ENCODE measurements around the gene PRKAA2.

PRKAA2 gene

DNA sequence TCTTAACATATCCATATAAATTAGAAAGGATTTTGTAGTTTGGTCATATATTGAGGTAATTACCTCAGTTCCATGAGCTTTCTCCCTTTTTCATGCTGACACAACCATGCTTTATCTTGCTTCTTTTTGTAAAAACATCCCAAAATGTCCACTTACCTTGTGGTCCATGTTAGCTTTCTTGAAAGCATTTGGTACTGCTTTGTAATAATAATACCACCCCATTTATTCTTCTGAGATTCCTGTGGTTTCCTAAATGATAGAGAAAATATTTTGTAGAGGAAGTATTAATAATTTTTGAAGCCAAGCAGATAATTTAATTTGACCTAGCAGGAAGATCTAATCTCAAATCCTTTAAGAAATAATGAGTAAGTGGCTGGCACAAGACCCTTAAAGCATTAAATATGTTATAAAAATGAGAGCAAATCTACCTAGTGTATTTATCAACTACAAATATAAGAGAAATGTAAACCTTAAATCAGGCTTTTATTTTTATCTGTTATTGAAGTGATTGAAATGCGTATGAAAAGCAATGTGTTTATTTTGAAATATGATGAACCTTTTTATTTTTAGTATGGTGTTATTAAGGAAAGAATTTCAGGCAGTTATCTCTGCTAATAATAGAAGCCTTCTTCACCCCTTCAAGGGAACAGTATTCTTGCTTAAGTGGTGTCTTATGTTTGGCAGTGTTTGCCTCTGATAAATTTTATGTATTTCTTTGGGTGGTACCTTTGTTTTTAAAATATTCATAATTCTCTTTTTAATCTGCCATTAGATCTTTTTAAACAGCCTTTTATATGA lies 9.2 kb downstream of the PRKAA2 start:
- no peak overlapping the region for H2AFZ ChIP-seq (ENCODE audit: low read depth, low read length, severe bottlenecking)
- no peak overlapping the region for H3K9ac ChIP-seq (ENCODE audit: low read length)
- no peaks in the 10 kb centered on the region for H4K20me1 ChIP-seq (ENCODE audit: low read depth, low read length)
- no peaks in the 10 kb centered on the region for H3K36me3 ChIP-seq (ENCODE audit: low read length)
- peaks cover 11% of the 10 kb centered on the region; the same call in 1 of the 2 replicates for H3K9me3 ChIP-seq (ENCODE audit: insufficient read depth, low read length)
- H3F3A ChIP-seq (ENCODE audit: insufficient read depth), result no peaks in the 10 kb centered on the region
- TF ChIP-seq EZH2phosphoT487 (conservative IDR thresholded peaks at IDR 0.05; ENCODE audit: low read length), result no peak
- TF ChIP-seq, protein P1, sequence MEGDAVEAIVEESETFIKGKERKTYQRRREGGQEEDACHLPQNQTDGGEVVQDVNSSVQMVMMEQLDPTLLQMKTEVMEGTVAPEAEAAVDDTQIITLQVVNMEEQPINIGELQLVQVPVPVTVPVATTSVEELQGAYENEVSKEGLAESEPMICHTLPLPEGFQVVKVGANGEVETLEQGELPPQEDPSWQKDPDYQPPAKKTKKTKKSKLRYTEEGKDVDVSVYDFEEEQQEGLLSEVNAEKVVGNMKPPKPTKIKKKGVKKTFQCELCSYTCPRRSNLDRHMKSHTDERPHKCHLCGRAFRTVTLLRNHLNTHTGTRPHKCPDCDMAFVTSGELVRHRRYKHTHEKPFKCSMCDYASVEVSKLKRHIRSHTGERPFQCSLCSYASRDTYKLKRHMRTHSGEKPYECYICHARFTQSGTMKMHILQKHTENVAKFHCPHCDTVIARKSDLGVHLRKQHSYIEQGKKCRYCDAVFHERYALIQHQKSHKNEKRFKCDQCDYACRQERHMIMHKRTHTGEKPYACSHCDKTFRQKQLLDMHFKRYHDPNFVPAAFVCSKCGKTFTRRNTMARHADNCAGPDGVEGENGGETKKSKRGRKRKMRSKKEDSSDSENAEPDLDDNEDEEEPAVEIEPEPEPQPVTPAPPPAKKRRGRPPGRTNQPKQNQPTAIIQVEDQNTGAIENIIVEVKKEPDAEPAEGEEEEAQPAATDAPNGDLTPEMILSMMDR (IDR thresholded peaks at IDR 0.05; ENCODE audit: insufficient read depth, low read length, poor library complexity, severe bottlenecking), result no peak
- no peaks in the 10 kb centered on the region for H3K27me3 ChIP-seq (ENCODE audit: low read length)
- H3K4me2 ChIP-seq (ENCODE audit: low read depth, low read length, poor library complexity, severe bottlenecking), result no peak overlapping the region
- no peak overlapping the region for H3K4me3 ChIP-seq (ENCODE audit: insufficient read depth, low read length, poor library complexity, severe bottlenecking)
- H3K27ac ChIP-seq (ENCODE audit: low read depth, low read length), result no peak overlapping the region
- no peaks in the 10 kb centered on the region for H3K79me2 ChIP-seq (ENCODE audit: insufficient read depth, low read length)
- no peaks in the 10 kb centered on the region for H3K9me2 ChIP-seq (replicated peaks; ENCODE audit: insufficient read depth, low read length)

DNA sequence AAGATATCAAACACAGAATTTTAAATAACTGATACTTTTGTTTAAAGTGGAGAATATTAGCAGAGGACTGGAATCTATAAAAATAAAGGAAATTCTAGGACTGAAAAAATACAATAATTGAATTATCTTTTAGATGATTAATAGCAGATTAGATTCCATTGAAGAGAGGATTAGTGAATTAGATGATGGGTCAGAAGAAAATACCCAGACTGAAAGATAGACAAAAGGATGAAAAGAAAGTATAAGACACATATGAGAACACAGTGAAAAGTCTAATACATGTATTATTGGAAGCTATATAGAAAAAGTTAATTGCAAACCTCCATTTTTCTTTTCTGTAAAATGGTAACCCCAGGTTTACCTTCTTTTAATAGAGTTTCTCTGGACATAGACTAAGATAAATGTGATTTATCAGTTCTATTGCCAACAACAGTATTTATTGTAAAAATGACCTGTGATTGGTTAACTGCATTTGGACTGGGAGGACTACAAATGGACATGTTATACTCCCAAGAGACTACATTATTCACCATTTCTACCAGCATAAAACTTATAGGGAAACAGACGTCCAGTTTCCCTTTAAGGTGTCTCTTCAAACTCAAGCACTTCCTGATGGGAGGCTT lies 11.0 kb downstream of the PRKAA2 start:
- no peaks in the 10 kb centered on the region for H3K27me3 ChIP-seq (ENCODE audit: low read length)
- TF ChIP-seq, protein P1 (IDR thresholded peaks at IDR 0.05; ENCODE audit: insufficient read depth, low read length, poor library complexity, severe bottlenecking), result no peak
- no peak for TF ChIP-seq EZH2phosphoT487 (conservative IDR thresholded peaks at IDR 0.05; ENCODE audit: low read length)
- H3K4me2 ChIP-seq (ENCODE audit: low read depth, low read length, poor library complexity, severe bottlenecking), result no peak overlapping the region
- H3K9me3 ChIP-seq (ENCODE audit: insufficient read depth, low read length), result peaks cover 11% of the 10 kb centered on the region; the same call in 1 of the 2 replicates
- H2AFZ ChIP-seq (ENCODE audit: low read depth, low read length, severe bottlenecking), result no peak overlapping the region
- no peaks in the 10 kb centered on the region for H3K9me2 ChIP-seq (replicated peaks; ENCODE audit: insufficient read depth, low read length)
- no peak overlapping the region for H3K9ac ChIP-seq (ENCODE audit: low read length)
- H3K79me2 ChIP-seq (ENCODE audit: insufficient read depth, low read length), result no peaks in the 10 kb centered on the region
- H3K36me3 ChIP-seq (ENCODE audit: low read length), result no peaks in the 10 kb centered on the region
- H3K27ac ChIP-seq (ENCODE audit: low read depth, low read length), result no peak overlapping the region
- H3F3A ChIP-seq (ENCODE audit: insufficient read depth), result no peaks in the 10 kb centered on the region
- no peak overlapping the region for H3K4me3 ChIP-seq (ENCODE audit: insufficient read depth, low read length, poor library complexity, severe bottlenecking)
- no peaks in the 10 kb centered on the region for H4K20me1 ChIP-seq (ENCODE audit: low read depth, low read length)

DNA sequence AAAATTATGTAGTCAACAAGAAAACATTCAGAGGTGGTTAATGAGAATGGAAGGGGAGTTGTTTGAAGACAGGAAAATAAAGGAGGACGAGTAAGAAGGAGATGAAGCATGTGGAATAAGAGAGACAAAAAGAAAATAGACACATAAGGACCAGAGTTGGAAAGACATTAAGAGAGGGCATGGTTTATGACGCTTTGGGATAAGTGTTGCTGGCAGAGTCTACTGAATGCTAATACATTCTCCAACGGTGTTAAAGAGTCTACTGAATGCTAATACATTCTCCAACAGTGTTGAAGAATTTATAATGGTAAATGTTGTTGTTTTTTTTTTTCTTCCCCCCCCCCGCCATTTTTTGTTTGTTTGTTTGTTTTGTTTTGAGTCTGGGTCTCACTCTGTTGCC lies 13.1 kb downstream of the PRKAA2 start:
- no peaks in the 10 kb centered on the region for H3K36me3 ChIP-seq (ENCODE audit: low read length)
- no peaks in the 10 kb centered on the region for H4K20me1 ChIP-seq (ENCODE audit: low read depth, low read length)
- TF ChIP-seq, protein P1 (IDR thresholded peaks at IDR 0.05; ENCODE audit: insufficient read depth, low read length, poor library complexity, severe bottlenecking), result no peak
- TF ChIP-seq EZH2phosphoT487 (conservative IDR thresholded peaks at IDR 0.05; ENCODE audit: low read length), result no peak
- H3K4me2 ChIP-seq (ENCODE audit: low read depth, low read length, poor library complexity, severe bottlenecking), result no peak overlapping the region
- H3K27ac ChIP-seq (ENCODE audit: low read depth, low read length), result no peak overlapping the region
- no peaks in the 10 kb centered on the region for H3K9me2 ChIP-seq (replicated peaks; ENCODE audit: insufficient read depth, low read length)
- H3K4me3 ChIP-seq (ENCODE audit: insufficient read depth, low read length, poor library complexity, severe bottlenecking), result no peak overlapping the region
- no peaks in the 10 kb centered on the region for H3F3A ChIP-seq (ENCODE audit: insufficient read depth)
- H3K79me2 ChIP-seq (ENCODE audit: insufficient read depth, low read length), result no peaks in the 10 kb centered on the region
- H3K27me3 ChIP-seq (ENCODE audit: low read length), result no peaks in the 10 kb centered on the region
- no peak overlapping the region for H2AFZ ChIP-seq (ENCODE audit: low read depth, low read length, severe bottlenecking)
- H3K9ac ChIP-seq (ENCODE audit: low read length), result no peak overlapping the region
- peaks cover 11% of the 10 kb centered on the region; the same call in 1 of the 2 replicates for H3K9me3 ChIP-seq (ENCODE audit: insufficient read depth, low read length)

Data from SU-DHL-6 (cell line).